Mucosa of descending colon (tissue), 3 donors: ENCODE data around the gene ITSN1. TPM values are rescaled to one million over a fixed set of nuclear protein-coding genes. Genes with fewer than 3 reads are reported as not detected.

Experiments
- ATAC-seq: fragments of 200-7000 bp; cut with Tn5 transposase; one replicate; pipeline ENCODE4 v1.9.1; 2020; ENCODE audit warnings: mild to moderate bottlenecking, moderate library complexity
- DNase-seq, 3 donors: peaks; one replicate each; pipeline ENCODE4 v3.0.0-alpha.2; 2020
- H3K36me3 ChIP-seq: fragments of 200-600 bp; one replicate; pipeline ENCODE4 v1.8.0; 2021; ENCODE audit warnings: low read depth, mild to moderate bottlenecking
- H3K4me1 ChIP-seq: fragments of 200-600 bp; one replicate; pipeline ENCODE4 v1.8.0; 2021; ENCODE audit warnings: low read depth, mild to moderate bottlenecking
- H3K4me3 ChIP-seq: fragments of 200-600 bp; one replicate; pipeline ENCODE4 v1.8.0; 2021; ENCODE audit warnings: mild to moderate bottlenecking
- H3K9me3 ChIP-seq: fragments of 200-600 bp; one replicate; pipeline ENCODE4 v1.8.0; 2021; ENCODE audit warnings: mild to moderate bottlenecking
- CTCF ChIP-seq: fragments of 200-600 bp; IDR thresholded peaks from one replicate; pipeline ENCODE4 v1.8.0; 2022; ENCODE audit warnings: antibody characterized with exemption, mild to moderate bottlenecking
- intact Hi-C, 2 donors: fragments of 100-400 bp; cut with DNase I in 1 of 2; cut with micrococcal nuclease in 1 of 2; formaldehyde crosslinking; loops; one replicate each; pipeline versions ENCODE4 v1.11.0 to v1.11.1; 2022; cut with DNase I, micrococcal nuclease
- total RNA-seq, 3 donors: library from RNA; stranded (reverse); fragmentation: NEBNext Ultra II Directional in 2 of 3; extraction: Animal tissue kit (Norgen Biotek cat#: 25700) in 2 of 3; gene quantifications; one replicate each; pipeline versions ENCODE4 v1.2.1 to v1.2.4, GENCODE V29; 2021 to 2023
- donor health status: DM: no; HTN: no; CAD: no; lungs with moderate emphysema.
- donor health status: DM: no; HTN: no; CAD: no.
- donor health status: DM: no; HTN: yes; CAD: no.

ITSN1 gene
- total RNA-seq, 3 donors from 2014 or later: 35.6 to 54.8 (median 45.3) TPM

GRCh38 chr21:33667636-33668035, 25.3 kb downstream of the ITSN1 start:
- no peak overlapping the region for H3K4me3 ChIP-seq
- intact Hi-C loops: no loop called here
- peaks cover 4% of the 10 kb centered on the region for H3K4me1 ChIP-seq
- no peak for TF ChIP-seq CTCF
- ATAC-seq (no peak), DNase-seq (no peak)
- H3K9me3 ChIP-seq: no peaks in the 10 kb centered on the region
- H3K36me3 ChIP-seq: no peaks in the 10 kb centered on the region

GRCh38 chr21:33668180-33668579, 25.9 kb downstream of the ITSN1 start:
- intact Hi-C loops: no loop called here
- DNase-seq (no peak), ATAC-seq (no peak)
- H3K4me3 ChIP-seq: no peak overlapping the region
- no peaks in the 10 kb centered on the region for H3K9me3 ChIP-seq
- TF ChIP-seq CTCF: no peak
- H3K4me1 ChIP-seq: no peaks in the 10 kb centered on the region
- H3K36me3 ChIP-seq: no peaks in the 10 kb centered on the region

- Histone ChIP-seq H3K36me3 (no peaks in the 10 kb centered on the region), H3K4me3 (no peak overlapping the region), H3K9me3 (no peaks in the 10 kb centered on the region), H3K4me1 (no peaks in the 10 kb centered on the region)
- TF ChIP-seq CTCF: no peak
- intact Hi-C loops: no loop called here
- no peak for DNase-seq
- ATAC-seq: no peak
These were observed 26.3 kb downstream of the ITSN1 start for GRCh38 chr21:33668620-33669019.

GRCh38 chr21:33670076-33670978, 28.0 kb downstream of the ITSN1 start:
- no peaks in the 10 kb centered on the region for H3K9me3 ChIP-seq
- no peaks in the 10 kb centered on the region for H3K4me1 ChIP-seq
- intact Hi-C loops: no loop called here
- DNase-seq: no peak
- no peaks in the 10 kb centered on the region for H3K36me3 ChIP-seq
- ATAC-seq: no peak
- no peak for TF ChIP-seq CTCF
- no peak overlapping the region for H3K4me3 ChIP-seq

GRCh38 chr21:33673473-33673872, 31.2 kb downstream of the ITSN1 start:
- intact Hi-C loops: no loop called here

More at GRCh38 chr21:33673473-33673872, 31.2 kb downstream of the ITSN1 start:
- H3K9me3 ChIP-seq: no peaks in the 10 kb centered on the region
- ATAC-seq (no peak), DNase-seq (no peak)
- peaks cover 2% of the 10 kb centered on the region for H3K4me1 ChIP-seq
- no peak overlapping the region for H3K4me3 ChIP-seq
- no peaks in the 10 kb centered on the region for H3K36me3 ChIP-seq
- TF ChIP-seq CTCF: no peak
